Sigmoid colon (tissue), 4 donors: Measurements from ENCODE around the gene PCSK5.

Experiments used
- EP300 ChIP-seq, 4 donors: sonication (generic); formaldehyde crosslinking; IDR thresholded peaks; one replicate each; pipeline ENCODE4 v1.6.1; 2017; ENCODE audit warnings: antibody characterized with exemption in 4 of 4
- POLR2A ChIP-seq, 2 donors: fragments of 450-650 bp; IDR thresholded peaks; one replicate each; pipeline ENCODE4 v1.6.1; 2016; ENCODE audit warnings: antibody characterized with exemption in 2 of 2, mild to moderate bottlenecking in 2 of 2, moderate library complexity in 2 of 2
- POLR2AphosphoS5 ChIP-seq, 4 donors: sonication (generic); formaldehyde crosslinking; IDR thresholded peaks; one replicate each; pipeline ENCODE4 v1.6.1; 2017; ENCODE audit warnings: antibody characterized with exemption in 4 of 4
- TF ChIP-seq, protein P1 (sequence below), 4 experiments: fragments of 450-650 bp in 3 of 4; fragments of 200-600 bp in 1 of 4; IDR thresholded peaks; one replicate each; pipeline ENCODE4 v1.5.1; 2016 to 2019; ENCODE audit warnings: antibody characterized with exemption in 4 of 4, mild to moderate bottlenecking in 3 of 4, moderate library complexity in 2 of 4

DNA sequence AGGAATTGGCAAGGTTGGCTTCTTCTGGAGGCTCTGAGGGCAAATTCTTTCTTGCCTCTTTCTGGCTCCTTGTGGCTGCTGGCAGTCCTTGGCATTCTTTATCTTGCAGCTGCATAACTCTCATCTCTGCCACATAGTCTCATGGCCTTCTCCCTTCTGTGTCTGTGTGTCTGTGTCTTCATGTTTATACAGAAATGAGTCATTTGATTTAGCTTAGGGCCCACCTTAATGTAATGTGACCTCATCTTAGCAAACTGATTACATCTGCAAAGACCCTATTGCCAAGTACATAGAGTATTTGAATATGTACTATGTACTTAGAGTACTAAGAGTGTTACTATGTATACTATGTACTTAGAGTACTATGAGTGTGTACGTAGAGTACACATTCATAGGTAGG lies 381.3 kb downstream of the PCSK5 start:
- TF ChIP-seq POLR2A (IDR thresholded peaks at IDR 0.05) (no peak), POLR2AphosphoS5 (IDR thresholded peaks at IDR 0.05) (no peak), EP300 (IDR thresholded peaks at IDR 0.05) (no peak)
- TF ChIP-seq, protein P1, sequence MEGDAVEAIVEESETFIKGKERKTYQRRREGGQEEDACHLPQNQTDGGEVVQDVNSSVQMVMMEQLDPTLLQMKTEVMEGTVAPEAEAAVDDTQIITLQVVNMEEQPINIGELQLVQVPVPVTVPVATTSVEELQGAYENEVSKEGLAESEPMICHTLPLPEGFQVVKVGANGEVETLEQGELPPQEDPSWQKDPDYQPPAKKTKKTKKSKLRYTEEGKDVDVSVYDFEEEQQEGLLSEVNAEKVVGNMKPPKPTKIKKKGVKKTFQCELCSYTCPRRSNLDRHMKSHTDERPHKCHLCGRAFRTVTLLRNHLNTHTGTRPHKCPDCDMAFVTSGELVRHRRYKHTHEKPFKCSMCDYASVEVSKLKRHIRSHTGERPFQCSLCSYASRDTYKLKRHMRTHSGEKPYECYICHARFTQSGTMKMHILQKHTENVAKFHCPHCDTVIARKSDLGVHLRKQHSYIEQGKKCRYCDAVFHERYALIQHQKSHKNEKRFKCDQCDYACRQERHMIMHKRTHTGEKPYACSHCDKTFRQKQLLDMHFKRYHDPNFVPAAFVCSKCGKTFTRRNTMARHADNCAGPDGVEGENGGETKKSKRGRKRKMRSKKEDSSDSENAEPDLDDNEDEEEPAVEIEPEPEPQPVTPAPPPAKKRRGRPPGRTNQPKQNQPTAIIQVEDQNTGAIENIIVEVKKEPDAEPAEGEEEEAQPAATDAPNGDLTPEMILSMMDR (IDR thresholded peaks at IDR 0.05) = no peak
